ENCODE measurements around the gene PRTG. TPM values are rescaled to one million over a fixed set of nuclear protein-coding genes. Genes with fewer than 3 reads are reported as not detected.

Gene PRTG
- total and polyA plus RNA-seq, 9 of the 15 experiments (the other 6 are each of a cell fraction or from before 2014, with no cell fraction given) = under 0.01 to 0.14 (median 0.06) TPM; not detected in 1

DNA sequence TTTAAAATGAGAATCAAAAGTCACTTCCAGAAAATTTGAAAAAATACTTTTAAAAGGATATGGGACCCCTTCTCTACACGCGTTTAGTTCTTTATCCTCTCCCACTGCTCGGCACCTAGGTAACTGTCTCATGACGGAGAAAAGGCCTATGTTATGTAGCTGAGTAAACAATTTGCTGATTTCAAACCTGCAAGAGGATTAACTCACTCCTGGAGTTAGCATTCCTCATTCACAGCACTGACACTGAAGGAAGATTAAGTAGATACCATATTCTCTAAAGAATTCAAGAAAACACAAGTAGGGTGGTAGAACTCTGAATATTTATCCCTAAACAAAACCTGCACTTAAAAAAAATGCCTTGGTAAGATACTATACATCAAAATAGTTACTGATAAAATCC lies 124.6 kb downstream of the PRTG start:
- Histone ChIP-seq H3K79me2 (ENCODE audit: control insufficient read depth, insufficient read depth, low read length) (no peaks in the 10 kb centered on the region), H3K9me1 (ENCODE audit: control insufficient read depth, insufficient read depth, low read length) (no peaks in the 10 kb centered on the region), H3K9me3 (replicated peaks; ENCODE audit: control insufficient read depth, insufficient read depth, low read depth, low read length) (no peaks in the 10 kb centered on the region), H3K4me1 (replicated peaks in 1 of 2; ENCODE audit: control insufficient read depth in 2 of 2, insufficient read depth in 2 of 2, low read length in 2 of 2) (no peaks in the 10 kb centered on the region), H3K4me3 (no peak overlapping the region), H3K4me2 (ENCODE audit: insufficient read depth, low read length) (no peak overlapping the region), H3K27me3 (ENCODE audit: control insufficient read depth in 2 of 2, insufficient read depth in 2 of 2, low read length in 2 of 2) (peaks cover 5 to 14% of the 10 kb centered on the region in 2 experiments; a peak in 1 of 5 replicates), H3K27ac (ENCODE audit: extremely low read depth, low read depth, low read length) (no peak overlapping the region), H3K9ac (ENCODE audit: insufficient read depth in 1 of 2, low read depth in 2 of 2, low read length in 2 of 2) (no peak overlapping the region), H3K36me3 (ENCODE audit: control insufficient read depth, insufficient read depth, low read length) (no peaks in the 10 kb centered on the region), H4K20me1 (replicated peaks; ENCODE audit: control insufficient read depth, insufficient read depth, low read length) (no peaks in the 10 kb centered on the region), H2AFZ (ENCODE audit: low read depth, low read length) (no peak overlapping the region)
- no peak for ATAC-seq
- ChIA-PET CTCF (ENCODE audit: low intra/inter-chr PET ratio) (interaction anchor here (0.7 kb wide), 1 partner anchor 748 kb away, joined by 3 read pairs; no protein-coding TSS in a partner anchor), POLR2A (interaction anchor here (0.6 to 1.1 kb wide), 3 partner anchors 10 to 90 kb away, joined by 3 to 4 read pairs (median 3); no protein-coding TSS in a partner anchor)
- in situ Hi-C loops (cut with MboI) = no loop called here
- intact Hi-C loops (cut with micrococcal nuclease) = no loop called here
- 2% methylated on average over 4 of the region's 4 CpGs for WGBS (ENCODE audit: insufficient coverage, low coverage, missing lambda C conversion rate)
- BruUV-seq (replicated peaks) = no TSS peak
- TF ChIP-seq SNIP1 (IDR thresholded peaks at IDR 0.05; ENCODE audit: low read depth) = no peak
- TF ChIP-seq, protein P1, sequence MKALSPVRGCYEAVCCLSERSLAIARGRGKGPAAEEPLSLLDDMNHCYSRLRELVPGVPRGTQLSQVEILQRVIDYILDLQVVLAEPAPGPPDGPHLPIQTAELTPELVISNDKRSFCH (CRISPR knock-in tag; IDR thresholded peaks at IDR 0.05) = no peak
- TF ChIP-seq, protein P1 (tag; IDR thresholded peaks at IDR 0.05) = no peak
- no peak for FAIRE-seq
- DNase-seq (ENCODE audit: extremely low read depth in 1 of 4, low spot score in 3 of 4) = no peak

DNA sequence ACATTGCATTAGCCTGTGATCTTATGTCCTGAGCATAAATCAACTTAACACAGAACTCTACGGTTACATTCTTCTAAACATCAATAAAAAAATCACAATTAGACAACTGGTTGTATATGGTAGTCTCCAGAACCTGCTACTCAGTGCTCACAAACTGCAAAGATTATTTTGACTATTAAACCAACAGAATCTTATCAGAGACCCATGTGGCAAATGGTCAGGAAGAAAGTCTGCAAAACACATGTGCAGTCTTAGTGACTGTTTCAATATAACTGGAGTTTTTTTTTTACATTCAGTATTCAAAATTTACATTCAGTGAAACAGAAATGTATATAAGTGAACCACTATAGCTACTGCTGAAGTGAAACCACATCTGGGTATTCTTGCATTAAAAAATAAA lies 127.5 kb downstream of the PRTG start:
- TF ChIP-seq SMAD3 (CRISPR knock-in tag; conservative IDR thresholded peaks at IDR 0.05) (no peak), ESRRB (CRISPR knock-in tag; IDR thresholded peaks at IDR 0.05; ENCODE audit: borderline replicate concordance) (no peak), SP1 (CRISPR knock-in tag; IDR thresholded peaks at IDR 0.05) (no peak), CHD4 (IDR thresholded peaks at IDR 0.05; ENCODE audit: insufficient read depth, insufficient replicate concordance, low read depth, low read length, poor library complexity, severe bottlenecking) (no peak), HMG20A (CRISPR knock-in tag; conservative IDR thresholded peaks at IDR 0.05) (no peak), GTF2F1 (IDR thresholded peaks at IDR 0.05; ENCODE audit: low read depth, low read length) (no peak), MECOM (CRISPR knock-in tag; IDR thresholded peaks at IDR 0.05) (no peak)
- H3K9me1 ChIP-seq (ENCODE audit: control insufficient read depth, insufficient read depth, low read length) = no peaks in the 10 kb centered on the region
- H3K27me3 ChIP-seq (ENCODE audit: control insufficient read depth in 2 of 2, insufficient read depth in 2 of 2, low read length in 2 of 2) = peaks cover 5 to 13% of the 10 kb centered on the region in 2 experiments; a peak in 1 of 5 replicates
- FAIRE-seq (no peak), ATAC-seq (no peak), DNase-seq (ENCODE audit: extremely low read depth in 1 of 4, low spot score in 3 of 4) (no peak)
- no peak overlapping the region for H2AFZ ChIP-seq (ENCODE audit: low read depth, low read length)
- POLR2A ChIA-PET = no interaction called here
- no peak overlapping the region for H3K27ac ChIP-seq (ENCODE audit: extremely low read depth, low read depth, low read length)
- H3K79me2 ChIP-seq (ENCODE audit: control insufficient read depth, insufficient read depth, low read length) = no peaks in the 10 kb centered on the region
- H3K9ac ChIP-seq (ENCODE audit: insufficient read depth in 1 of 2, low read depth in 2 of 2, low read length in 2 of 2) = no peak overlapping the region
- in situ Hi-C loops (cut with MboI) = no loop called here
- H3K9me3 ChIP-seq (replicated peaks; ENCODE audit: control insufficient read depth, insufficient read depth, low read depth, low read length) = no peaks in the 10 kb centered on the region
- BruUV-seq (replicated peaks) = no TSS peak
- CTCF ChIA-PET (ENCODE audit: low intra/inter-chr PET ratio) = interaction anchor here (0.7 kb wide), 1 partner anchor 410 kb away, joined by 3 read pairs; no protein-coding TSS in a partner anchor
- H3K4me3 ChIP-seq = no peak overlapping the region
- no peaks in the 10 kb centered on the region for H4K20me1 ChIP-seq (replicated peaks; ENCODE audit: control insufficient read depth, insufficient read depth, low read length)
- H3K4me2 ChIP-seq (ENCODE audit: insufficient read depth, low read length) = no peak overlapping the region
- H3K36me3 ChIP-seq (ENCODE audit: control insufficient read depth, insufficient read depth, low read length) = no peaks in the 10 kb centered on the region
- H3K4me1 ChIP-seq (replicated peaks in 1 of 2; ENCODE audit: control insufficient read depth in 2 of 2, insufficient read depth in 2 of 2, low read length in 2 of 2) = no peaks in the 10 kb centered on the region
- intact Hi-C loops (cut with micrococcal nuclease) = no loop called here
- whole genome bisulfite sequencing (ENCODE audit: insufficient coverage, low coverage, missing lambda C conversion rate) = 0% methylated on average over 1 of the region's 1 CpG

Measured in K562 (cell line).